22Rv1 (cell line): ENCODE measurements around the gene SFI1.

Experiments
- H3K27ac ChIP-seq: fragments of 450-650 bp; 2 replicates; pipeline ENCODE4 v1.5.1; 2017
- ZFX ChIP-seq: fragments of 450-650 bp; IDR thresholded peaks from 2 replicates; pipeline ENCODE4 v1.6.1; 2017; ENCODE audit warnings: antibody characterized with exemption, borderline replicate concordance
- TF ChIP-seq, protein P1 (sequence below): fragments of 450-650 bp; IDR thresholded peaks from 2 replicates; pipeline ENCODE4 v1.5.1; 2017; ENCODE audit warnings: mild to moderate bottlenecking

SFI1 gene, protein sequence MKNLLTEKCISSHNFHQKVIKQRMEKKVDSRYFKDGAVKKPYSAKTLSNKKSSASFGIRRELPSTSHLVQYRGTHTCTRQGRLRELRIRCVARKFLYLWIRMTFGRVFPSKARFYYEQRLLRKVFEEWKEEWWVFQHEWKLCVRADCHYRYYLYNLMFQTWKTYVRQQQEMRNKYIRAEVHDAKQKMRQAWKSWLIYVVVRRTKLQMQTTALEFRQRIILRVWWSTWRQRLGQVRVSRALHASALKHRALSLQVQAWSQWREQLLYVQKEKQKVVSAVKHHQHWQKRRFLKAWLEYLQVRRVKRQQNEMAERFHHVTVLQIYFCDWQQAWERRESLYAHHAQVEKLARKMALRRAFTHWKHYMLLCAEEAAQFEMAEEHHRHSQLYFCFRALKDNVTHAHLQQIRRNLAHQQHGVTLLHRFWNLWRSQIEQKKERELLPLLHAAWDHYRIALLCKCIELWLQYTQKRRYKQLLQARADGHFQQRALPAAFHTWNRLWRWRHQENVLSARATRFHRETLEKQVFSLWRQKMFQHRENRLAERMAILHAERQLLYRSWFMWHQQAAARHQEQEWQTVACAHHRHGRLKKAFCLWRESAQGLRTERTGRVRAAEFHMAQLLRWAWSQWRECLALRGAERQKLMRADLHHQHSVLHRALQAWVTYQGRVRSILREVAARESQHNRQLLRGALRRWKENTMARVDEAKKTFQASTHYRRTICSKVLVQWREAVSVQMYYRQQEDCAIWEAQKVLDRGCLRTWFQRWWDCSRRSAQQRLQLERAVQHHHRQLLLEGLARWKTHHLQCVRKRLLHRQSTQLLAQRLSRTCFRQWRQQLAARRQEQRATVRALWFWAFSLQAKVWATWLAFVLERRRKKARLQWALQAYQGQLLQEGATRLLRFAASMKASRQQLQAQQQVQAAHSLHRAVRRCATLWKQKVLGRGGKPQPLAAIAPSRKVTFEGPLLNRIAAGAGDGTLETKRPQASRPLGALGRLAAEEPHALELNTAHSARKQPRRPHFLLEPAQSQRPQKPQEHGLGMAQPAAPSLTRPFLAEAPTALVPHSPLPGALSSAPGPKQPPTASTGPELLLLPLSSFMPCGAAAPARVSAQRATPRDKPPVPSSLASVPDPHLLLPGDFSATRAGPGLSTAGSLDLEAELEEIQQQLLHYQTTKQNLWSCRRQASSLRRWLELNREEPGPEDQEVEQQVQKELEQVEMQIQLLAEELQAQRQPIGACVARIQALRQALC

DNA sequence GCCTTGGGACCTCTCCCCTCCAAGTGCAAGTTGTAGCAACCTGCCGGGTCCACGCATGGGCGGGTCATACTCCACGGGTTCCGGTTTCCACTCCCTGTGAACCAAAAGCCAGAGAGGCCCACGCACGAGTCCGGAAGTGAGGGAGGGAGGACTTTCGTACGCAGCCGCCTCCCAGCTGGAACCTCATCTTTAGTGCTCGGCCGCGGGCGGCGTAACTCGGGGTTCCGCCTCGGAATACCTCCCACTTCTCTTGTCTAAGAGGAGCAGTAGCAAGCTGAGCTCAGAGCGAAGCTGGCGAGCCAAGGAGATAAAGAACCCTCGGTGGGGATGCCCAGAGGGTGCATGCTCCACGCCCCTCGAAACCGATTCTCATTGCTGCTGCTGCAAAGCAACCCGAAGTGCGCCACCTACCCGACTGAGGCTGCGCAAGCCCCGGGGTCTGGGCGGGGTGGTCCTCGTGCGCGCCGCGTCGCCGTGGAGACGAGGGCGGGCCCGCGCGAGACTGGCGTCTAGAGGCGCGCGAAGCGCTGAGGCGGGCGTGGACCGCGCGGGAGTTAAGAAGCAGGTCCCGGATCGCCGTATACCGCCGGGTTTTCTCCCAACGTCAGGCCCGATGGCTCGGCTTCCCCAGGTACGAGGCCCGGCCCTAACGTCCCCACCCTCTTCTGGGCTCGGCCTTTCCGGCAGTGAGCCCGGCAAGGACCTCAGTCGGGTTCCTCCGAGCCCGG lies at the start of gene SFI1:
Gene SFI1 (plus strand): TSS at position 530 of the 728 bp plus-strand sequence. CDS start 11,749 bp downstream, outside the sequence.
- peak within 1 kb of the TSS; percentile 85 for H3K27ac ChIP-seq
- no peak for TF ChIP-seq ZFX
- TF ChIP-seq, protein P1, sequence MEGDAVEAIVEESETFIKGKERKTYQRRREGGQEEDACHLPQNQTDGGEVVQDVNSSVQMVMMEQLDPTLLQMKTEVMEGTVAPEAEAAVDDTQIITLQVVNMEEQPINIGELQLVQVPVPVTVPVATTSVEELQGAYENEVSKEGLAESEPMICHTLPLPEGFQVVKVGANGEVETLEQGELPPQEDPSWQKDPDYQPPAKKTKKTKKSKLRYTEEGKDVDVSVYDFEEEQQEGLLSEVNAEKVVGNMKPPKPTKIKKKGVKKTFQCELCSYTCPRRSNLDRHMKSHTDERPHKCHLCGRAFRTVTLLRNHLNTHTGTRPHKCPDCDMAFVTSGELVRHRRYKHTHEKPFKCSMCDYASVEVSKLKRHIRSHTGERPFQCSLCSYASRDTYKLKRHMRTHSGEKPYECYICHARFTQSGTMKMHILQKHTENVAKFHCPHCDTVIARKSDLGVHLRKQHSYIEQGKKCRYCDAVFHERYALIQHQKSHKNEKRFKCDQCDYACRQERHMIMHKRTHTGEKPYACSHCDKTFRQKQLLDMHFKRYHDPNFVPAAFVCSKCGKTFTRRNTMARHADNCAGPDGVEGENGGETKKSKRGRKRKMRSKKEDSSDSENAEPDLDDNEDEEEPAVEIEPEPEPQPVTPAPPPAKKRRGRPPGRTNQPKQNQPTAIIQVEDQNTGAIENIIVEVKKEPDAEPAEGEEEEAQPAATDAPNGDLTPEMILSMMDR: peak; percentile 54

DNA sequence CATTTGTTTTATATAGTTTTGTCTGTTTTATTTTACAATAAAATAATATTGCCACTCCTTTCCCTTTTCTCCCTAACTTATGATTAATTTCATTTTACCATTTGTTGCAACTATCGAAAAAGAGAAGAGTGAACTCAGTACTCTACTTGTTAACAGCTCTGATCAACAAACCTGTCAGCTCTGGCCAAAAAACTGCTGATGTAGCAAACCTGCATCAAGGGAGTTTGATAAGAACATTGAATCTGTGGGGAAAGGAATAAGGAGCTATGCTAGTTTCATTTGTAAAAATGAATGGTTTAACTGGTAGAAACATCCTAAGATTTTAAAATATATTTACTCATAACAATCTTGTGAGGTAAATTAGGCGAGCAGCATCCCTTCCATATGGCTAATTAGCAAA lies 49.6 kb upstream of the SFI1 start:
- TF ChIP-seq, protein P1: no peak
- TF ChIP-seq ZFX: no peak
- H3K27ac ChIP-seq: no peak overlapping the region

DNA sequence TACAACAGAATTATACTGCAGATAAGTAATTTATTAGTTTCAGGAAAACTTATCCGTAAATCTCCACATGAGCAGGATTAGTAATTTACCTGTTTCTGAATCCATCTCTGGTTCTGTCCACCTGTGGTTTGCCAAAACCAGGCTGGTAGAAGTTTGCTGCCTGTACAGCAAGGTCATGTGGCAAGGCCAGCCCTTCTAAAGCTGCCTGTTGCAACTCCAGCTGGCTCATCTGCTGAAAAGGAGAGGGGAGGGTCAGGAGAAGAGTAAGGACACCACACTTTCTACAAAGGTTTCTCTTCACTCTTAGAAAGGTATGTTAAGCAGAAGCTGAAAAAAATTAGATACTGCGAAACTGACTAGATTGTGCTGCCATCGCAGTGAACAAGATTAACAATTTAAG lies 49.0 kb upstream of the SFI1 start:
- TF ChIP-seq, protein P1: no peak
- no peak for TF ChIP-seq ZFX
- no peak overlapping the region for H3K27ac ChIP-seq

DNA sequence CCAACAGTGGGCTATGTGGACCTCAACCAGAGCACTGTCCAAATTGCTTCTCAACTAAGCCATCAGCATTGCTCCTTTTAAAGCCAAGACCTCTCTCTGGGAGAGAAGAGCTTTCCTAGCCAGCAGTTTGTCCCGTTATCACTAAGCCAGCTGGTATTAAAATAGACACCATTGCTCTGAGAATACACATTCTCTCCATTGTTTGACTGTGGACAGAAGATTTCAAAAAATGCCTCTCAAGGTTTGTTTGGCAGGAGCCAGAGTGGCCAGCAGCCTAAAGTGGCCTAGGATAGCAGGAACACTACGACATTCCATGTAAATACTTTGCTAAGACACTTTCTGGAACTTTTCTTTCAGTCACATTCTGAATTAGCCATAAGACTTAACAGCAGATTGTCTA lies 48.0 kb upstream of the SFI1 start:
- H3K27ac ChIP-seq: no peak overlapping the region
- TF ChIP-seq, protein P1: no peak
- TF ChIP-seq ZFX: no peak

DNA sequence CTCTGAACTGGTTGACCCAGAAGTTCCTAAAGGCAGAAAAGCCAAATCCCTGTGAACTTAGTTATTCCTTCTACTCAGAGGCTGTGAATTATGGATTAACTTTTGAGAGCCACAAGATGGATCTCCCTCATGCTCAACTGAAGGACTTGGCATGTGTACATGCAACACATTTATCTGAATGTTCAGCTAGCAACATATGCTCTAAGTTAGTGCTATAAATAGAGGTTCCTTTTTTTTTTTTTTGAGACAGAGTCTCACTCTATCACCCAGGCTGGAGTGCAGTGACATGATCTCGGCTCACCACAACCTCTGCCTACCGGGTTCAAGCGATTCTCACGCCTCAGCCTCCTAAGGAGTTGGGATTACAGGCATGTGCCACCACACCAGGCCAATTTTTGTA lies 46.8 kb upstream of the SFI1 start:
- H3K27ac ChIP-seq: no peak overlapping the region
- no peak for TF ChIP-seq ZFX

DNA sequence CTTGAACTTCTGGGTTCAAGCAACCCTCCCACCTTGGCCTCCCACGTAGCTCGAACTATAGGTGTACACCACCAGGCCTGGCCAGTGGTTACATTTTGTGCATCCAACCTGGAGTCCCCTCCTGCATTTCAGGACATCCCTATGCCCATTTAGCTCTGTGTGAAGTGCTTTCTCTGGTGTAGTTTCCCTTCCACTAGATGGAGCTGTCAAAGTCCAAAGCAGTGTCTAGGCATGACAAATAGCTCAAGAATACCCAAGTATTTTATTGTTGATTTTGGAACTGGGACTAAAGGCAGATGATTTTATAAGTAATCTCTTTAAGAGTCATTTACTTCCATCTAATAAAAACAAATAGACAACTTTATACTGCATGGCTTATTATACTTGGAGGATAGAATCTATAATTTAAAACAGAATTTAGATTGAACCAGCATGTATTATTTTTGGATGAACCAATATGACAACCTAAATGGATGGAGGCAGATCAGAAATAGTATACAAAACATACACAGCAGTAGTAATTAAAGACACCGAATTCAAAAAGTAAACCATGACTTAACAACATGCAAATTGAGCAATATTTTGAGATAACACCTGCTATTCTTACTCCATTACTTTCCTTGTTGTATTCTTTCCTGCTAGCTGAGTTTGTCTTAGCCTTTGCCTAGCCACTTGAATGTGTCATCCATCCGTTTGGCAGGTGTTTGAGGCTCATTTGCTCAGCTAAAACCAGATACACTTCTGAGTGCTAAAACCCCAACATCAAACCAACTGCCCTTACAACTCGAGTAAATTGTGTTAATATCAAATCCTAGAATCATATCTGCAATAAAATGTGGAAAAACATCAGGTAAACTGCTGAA lies 44.4 kb upstream of the SFI1 start:
- TF ChIP-seq, protein P1: peak; percentile 76
- no peak for TF ChIP-seq ZFX
- H3K27ac ChIP-seq: peak overlapping the region; percentile 15; the same call in 1 of the 2 replicates
